GM12874 (cell line): ENCODE data around the gene DUSP16.

Experiments used
- TF ChIP-seq, protein P1 (sequence below): IDR thresholded peaks from 2 replicates; pipeline ENCODE4 v1.5.1; 2011; ENCODE audit warnings: low read depth, mild to moderate bottlenecking, control low read depth, low read length, moderate library complexity; ENCODE audit not compliant: insufficient read depth

The DUSP16 gene

DNA sequence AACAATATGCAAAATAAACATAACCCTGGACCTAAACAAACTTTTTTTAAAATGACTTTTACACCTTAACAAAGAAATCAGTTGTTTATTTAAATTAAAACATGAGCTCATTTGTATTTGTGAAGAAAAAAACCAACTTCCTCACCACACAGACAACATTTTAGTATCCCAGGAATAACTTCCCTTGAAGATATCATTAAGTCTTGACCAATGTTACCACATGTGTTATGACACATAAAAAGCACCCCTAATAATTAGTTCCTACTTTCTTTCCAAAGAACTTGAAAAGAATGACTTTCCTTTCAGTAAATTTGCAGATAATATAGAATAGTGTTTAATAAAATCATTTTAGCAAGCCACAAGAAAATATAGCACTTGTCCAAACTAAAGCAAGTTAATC, 42.4 kb downstream of the DUSP16 start:
- TF ChIP-seq, protein P1, sequence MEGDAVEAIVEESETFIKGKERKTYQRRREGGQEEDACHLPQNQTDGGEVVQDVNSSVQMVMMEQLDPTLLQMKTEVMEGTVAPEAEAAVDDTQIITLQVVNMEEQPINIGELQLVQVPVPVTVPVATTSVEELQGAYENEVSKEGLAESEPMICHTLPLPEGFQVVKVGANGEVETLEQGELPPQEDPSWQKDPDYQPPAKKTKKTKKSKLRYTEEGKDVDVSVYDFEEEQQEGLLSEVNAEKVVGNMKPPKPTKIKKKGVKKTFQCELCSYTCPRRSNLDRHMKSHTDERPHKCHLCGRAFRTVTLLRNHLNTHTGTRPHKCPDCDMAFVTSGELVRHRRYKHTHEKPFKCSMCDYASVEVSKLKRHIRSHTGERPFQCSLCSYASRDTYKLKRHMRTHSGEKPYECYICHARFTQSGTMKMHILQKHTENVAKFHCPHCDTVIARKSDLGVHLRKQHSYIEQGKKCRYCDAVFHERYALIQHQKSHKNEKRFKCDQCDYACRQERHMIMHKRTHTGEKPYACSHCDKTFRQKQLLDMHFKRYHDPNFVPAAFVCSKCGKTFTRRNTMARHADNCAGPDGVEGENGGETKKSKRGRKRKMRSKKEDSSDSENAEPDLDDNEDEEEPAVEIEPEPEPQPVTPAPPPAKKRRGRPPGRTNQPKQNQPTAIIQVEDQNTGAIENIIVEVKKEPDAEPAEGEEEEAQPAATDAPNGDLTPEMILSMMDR, result no peak

DNA sequence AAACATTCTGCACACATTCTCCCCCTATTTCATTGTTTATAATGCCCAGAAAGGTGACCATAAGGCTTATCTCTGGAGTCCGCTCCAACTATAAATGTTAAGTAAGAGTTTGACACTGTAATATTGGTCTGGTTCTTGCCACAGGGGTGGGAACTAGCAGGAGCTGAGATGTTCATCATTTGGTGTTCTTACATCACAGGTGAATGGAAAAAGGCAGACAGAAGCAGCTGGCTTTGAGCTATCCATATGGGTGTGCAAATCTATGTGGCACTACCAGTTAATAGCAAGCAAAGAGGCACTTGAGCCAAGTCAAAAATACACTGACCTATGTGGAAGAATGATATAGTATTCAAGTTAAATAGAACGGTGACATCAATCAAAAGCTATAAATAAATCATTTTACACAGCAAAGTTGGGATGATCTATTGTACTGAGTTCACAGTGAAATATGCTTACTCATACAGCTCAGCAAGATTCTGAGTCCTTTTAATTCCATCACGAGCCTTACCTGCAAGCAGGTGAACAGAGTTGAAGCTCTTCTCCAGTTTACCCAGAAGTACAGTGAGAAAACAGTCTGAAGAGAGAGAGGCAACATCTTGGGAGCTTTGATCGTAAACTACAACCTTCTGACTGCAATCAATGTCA, 43.2 kb downstream of the DUSP16 start:
- TF ChIP-seq, protein P1, result no peak

GRCh38 chr12:12518919-12519318, 43.7 kb downstream of the DUSP16 start:
- TF ChIP-seq, protein P1, result no peak

DNA sequence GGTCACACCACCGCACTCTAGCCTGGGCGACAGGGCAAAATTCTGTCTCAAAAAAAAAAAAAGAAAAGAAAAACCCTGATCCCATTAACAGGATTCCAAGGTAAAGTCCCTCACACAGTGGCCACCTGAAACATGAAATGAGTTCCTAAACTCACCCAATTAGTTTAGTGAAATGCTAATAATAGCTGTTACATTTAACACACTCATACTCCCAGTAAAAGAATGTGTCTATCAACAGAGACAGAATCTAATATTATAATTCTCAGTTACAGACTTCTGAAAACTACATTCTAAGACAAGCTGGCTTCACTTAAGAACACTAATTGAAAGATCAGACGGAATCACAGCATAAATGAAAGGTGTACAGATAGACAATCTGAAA, 44.2 kb downstream of the DUSP16 start:
- TF ChIP-seq, protein P1, result no peak

- TF ChIP-seq, protein P1, result no peak
These were observed 49.2 kb downstream of the DUSP16 start for GRCh38 chr12:12513416-12514006.

DNA sequence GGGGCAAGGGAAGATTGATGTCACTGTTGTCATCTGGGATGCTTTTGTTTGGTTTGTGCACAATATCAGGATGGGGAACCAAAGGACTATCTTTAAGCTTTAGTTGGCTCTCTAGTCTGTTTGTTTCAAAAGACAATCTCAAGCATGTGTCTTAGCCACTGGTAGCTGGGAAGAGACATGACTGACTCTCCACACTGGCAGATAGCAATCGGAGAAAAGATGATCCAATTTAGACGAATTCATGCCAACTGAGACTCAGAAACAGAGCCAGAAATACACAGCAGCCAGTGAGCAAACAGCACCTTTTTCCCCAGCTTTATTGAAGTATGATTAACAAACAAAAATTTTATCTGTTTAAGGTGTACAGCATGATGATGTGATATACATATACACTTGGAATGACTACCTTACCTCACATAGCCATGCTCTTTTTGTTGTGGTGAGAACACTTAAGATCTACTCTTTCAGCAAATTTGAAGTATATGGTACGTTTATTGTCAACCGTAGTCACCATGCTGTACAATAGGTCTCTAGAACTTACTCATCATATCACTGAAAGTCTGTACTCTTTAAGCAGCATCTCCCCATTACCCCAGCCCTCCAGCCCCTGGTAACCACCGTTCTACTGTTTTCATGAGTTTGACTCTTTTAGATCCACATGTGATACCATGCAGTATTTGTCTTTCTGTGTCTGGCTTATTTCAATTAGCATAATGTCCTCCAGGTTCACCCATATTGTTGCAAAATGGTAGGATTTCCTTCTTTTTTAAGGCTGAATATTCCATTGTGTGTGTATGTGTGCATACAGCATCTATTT, 50.6 kb downstream of the DUSP16 start:
- TF ChIP-seq, protein P1, result no peak

DNA sequence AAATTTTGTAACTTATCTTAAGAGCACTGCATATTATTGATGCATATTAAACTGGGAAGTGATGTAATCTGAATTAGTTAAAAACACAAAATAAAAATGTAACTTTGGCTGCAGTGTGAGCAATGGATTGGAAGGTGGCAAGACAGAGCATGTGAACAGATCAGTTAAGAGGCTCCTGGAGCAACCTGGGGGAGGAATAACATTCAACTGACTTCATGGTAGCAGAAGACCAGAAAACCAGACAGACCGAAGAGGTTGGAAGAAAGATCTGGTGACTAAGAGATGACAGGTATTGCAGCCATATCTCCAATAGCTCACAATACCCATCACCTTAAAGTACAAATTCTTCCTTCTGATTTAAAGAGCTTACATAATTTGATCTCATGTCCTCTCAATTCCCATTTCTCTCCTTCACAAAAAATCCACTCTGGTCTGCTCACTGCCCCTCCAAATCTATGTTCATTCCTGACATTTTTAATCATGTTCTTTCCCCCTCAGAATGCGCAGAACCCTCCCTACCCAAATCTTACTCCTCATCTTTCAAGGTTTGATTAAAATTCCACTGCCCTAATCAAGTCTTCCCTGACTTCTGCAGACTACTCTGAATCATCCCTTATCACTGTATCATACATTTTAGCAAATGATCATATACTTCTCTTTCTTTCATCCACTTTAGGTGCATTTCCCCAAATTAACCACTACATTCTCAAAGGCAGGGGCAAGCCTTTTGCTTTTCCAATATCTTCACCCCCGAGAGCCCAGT, 51.5 kb downstream of the DUSP16 start:
- TF ChIP-seq, protein P1, result no peak
